Endothelial cell of umbilical vein (primary cell): ENCODE measurements around the gene AP5Z1. TPM values are rescaled to one million over a fixed set of nuclear protein-coding genes. Genes with fewer than 3 reads are reported as not detected.

ENCODE experiments used
- BruUV-seq: library from RNA; stranded (reverse); fragments of 400-500 nt; replicated peaks from 2 replicates; lab custom pipeline; 2021; lab: Mats Ljungman, UMichigan
- CTCF ChIA-PET: fragments of 300-600, 350-600 bp; sonication (Branson Sonifier 250); formaldehyde crosslinking; loops from one replicate; lab custom pipeline; 2021; ENCODE audit warnings: antibody characterized with exemption, inconsistent platforms; lab: Charles Lee
- POLR2A ChIA-PET: fragments of 300-600, 350-600 bp; sonication (Branson Sonifier 250); formaldehyde crosslinking; loops from one replicate; lab custom pipeline; 2021; ENCODE audit warnings: antibody characterized with exemption, inconsistent platforms; lab: Charles Lee
- DNase-seq: peaks from one replicate; pipeline ENCODE4 v3.0.0-alpha.2; 2011; ENCODE audit warnings: low read depth, low spot score
- FAIRE-seq: peaks from 2 replicates; lab custom pipeline; 2011; peaks lifted over from hg19 to GRCh38; lab: Jason Lieb, UNC
- H2AFZ ChIP-seq: 2 replicates; pipeline ENCODE4 v1.6.0; 2012; ENCODE audit warnings: low read depth, low read length, control low read depth, inconsistent platforms
- H3K27ac ChIP-seq: 2 replicates; pipeline ENCODE4 v1.5.1; 2011; ENCODE audit warnings: low read depth, mild to moderate bottlenecking, control low read depth, low read length, moderate library complexity; ENCODE audit not compliant: insufficient read depth
- H3K27me3 ChIP-seq, 2 experiments: 2 replicates each; pipeline versions ENCODE4 v1.6.0 to v1.6.1; 2011; ENCODE audit warnings: low read length in 2 of 2, mixed read lengths in 1 of 2; ENCODE audit not compliant: control insufficient read depth in 2 of 2, insufficient read depth in 2 of 2
- H3K36me3 ChIP-seq, 2 experiments: 2 replicates in 1 of 2; 3 replicates in 1 of 2; pipeline ENCODE4 v1.5.1; 2011; ENCODE audit warnings: low read length in 2 of 2, mild to moderate bottlenecking in 1 of 2, moderate library complexity in 1 of 2; ENCODE audit not compliant: control insufficient read depth in 2 of 2, insufficient read depth in 2 of 2; ENCODE audit errors: extremely low read depth in 1 of 2
- H3K4me1 ChIP-seq: 3 replicates; pipeline ENCODE4 v1.5.1; 2011; ENCODE audit warnings: mild to moderate bottlenecking, low read length; ENCODE audit not compliant: control insufficient read depth, insufficient read depth; ENCODE audit errors: extremely low read depth
- H3K4me2 ChIP-seq: 2 replicates; pipeline ENCODE4 v1.6.1; 2011; ENCODE audit warnings: low read length, control low read depth, mixed read lengths; ENCODE audit not compliant: insufficient read depth
- H3K4me3 ChIP-seq, 3 experiments: fragments of 200-600 bp in 1 of 3; sonication (generic), shearing (Covaris generic) in 1 of 3; replicated peaks in 1 of 3; 2 replicates each; pipeline ENCODE4 v1.5.1; 2011 to 2016; ENCODE audit warnings: control low read depth in 3 of 3, low read length in 3 of 3, mild to moderate bottlenecking in 2 of 3, inconsistent platforms in 1 of 3, low read depth in 1 of 3, moderate library complexity in 1 of 3; ENCODE audit not compliant: insufficient read depth in 1 of 3
- H3K79me2 ChIP-seq: 2 replicates; pipeline ENCODE4 v1.6.0; 2012; ENCODE audit warnings: low read length, inconsistent platforms; ENCODE audit not compliant: control insufficient read depth, insufficient read depth
- H3K9ac ChIP-seq: replicated peaks from 2 replicates; pipeline ENCODE3; 2011; ENCODE audit warnings: low read length, control low read depth; ENCODE audit not compliant: insufficient read depth; ENCODE audit errors: extremely low read depth
- H3K9me1 ChIP-seq: replicated peaks from 3 replicates; pipeline ENCODE4 v1.6.0; 2011; ENCODE audit warnings: mild to moderate bottlenecking, low read length; ENCODE audit not compliant: control insufficient read depth, insufficient read depth; ENCODE audit errors: extremely low read depth
- H3K9me3 ChIP-seq: replicated peaks from 2 replicates; pipeline ENCODE4 v1.5.1; 2012; ENCODE audit warnings: low read length, inconsistent platforms; ENCODE audit not compliant: control insufficient read depth, insufficient read depth
- H4K20me1 ChIP-seq: replicated peaks from 2 replicates; pipeline ENCODE3; 2011; ENCODE audit warnings: mild to moderate bottlenecking, low read length; ENCODE audit not compliant: control insufficient read depth, insufficient read depth; ENCODE audit errors: extremely low read depth
- EZH2 ChIP-seq: IDR thresholded peaks from 2 replicates; pipeline ENCODE4 v1.6.1; 2012; ENCODE audit warnings: borderline replicate concordance, low read depth, mild to moderate bottlenecking, moderate library complexity, low read length, inconsistent platforms; ENCODE audit not compliant: severe bottlenecking
- FOS ChIP-seq: IDR thresholded peaks from 2 replicates; pipeline ENCODE4 v1.6.1; 2011; ENCODE audit warnings: mild to moderate bottlenecking, low read length, moderate library complexity, borderline replicate concordance; ENCODE audit not compliant: insufficient read depth
- GATA2 ChIP-seq: IDR thresholded peaks from 2 replicates; pipeline ENCODE4 v1.7.0; 2011; ENCODE audit warnings: low read depth, mild to moderate bottlenecking, moderate library complexity, mixed read lengths, low read length; ENCODE audit not compliant: insufficient read length, insufficient read depth
- JUN ChIP-seq: IDR thresholded peaks from 2 replicates; pipeline ENCODE4 v1.6.1; 2011; ENCODE audit warnings: borderline replicate concordance, low read depth; ENCODE audit not compliant: insufficient read length, insufficient read depth
- MAX ChIP-seq: IDR thresholded peaks from 2 replicates; pipeline ENCODE4 v1.6.1; 2011; ENCODE audit not compliant: insufficient read depth, insufficient read length
- MYC ChIP-seq: IDR thresholded peaks from one replicate; pipeline ENCODE4 v1.6.1; 2011; ENCODE audit warnings: mild to moderate bottlenecking, low read depth, low read length
- POLR2A ChIP-seq: IDR thresholded peaks from 2 replicates; pipeline ENCODE4 v1.6.1; 2012; ENCODE audit warnings: low read depth, mild to moderate bottlenecking, control low read depth, low read length
- POLR2AphosphoS5 ChIP-seq: IDR thresholded peaks from 2 replicates; pipeline ENCODE4 v1.6.1; 2012; ENCODE audit warnings: low read depth, mild to moderate bottlenecking, control low read depth, low read length, moderate library complexity; ENCODE audit not compliant: insufficient read depth
- dilution Hi-C: fragments of 300-500 bp; cut with MboI; formaldehyde crosslinking; loops from one replicate; pipeline ENCODE4 v1.15.0; 2019; ENCODE audit warnings: low sequenced_read_pairs; ENCODE audit not compliant: extremely low pct_ligation_motif_present
- intact Hi-C: fragments of 100-400 bp; cut with micrococcal nuclease; formaldehyde crosslinking; loops from one replicate; pipeline ENCODE4 v1.10.0; 2022
- polyA plus RNA-seq, 4 experiments: library from polyadenylated mRNA; depleted of rRNA in 3 of 4; stranded (reverse) in 3 of 4; unstranded in 1 of 4; fragments of >200 nt; gene quantifications; 2 replicates each; pipeline versions ENCODE4 v1.2.1 to v1.2.3, GENCODE V29; 2011 to 2012; ENCODE audit warnings: missing spikeins in 1 of 4
- total RNA-seq: library from RNA; stranded (reverse); gene quantifications from 2 replicates; pipeline ENCODE4 v1.2.3, GENCODE V29; 2021
- TF ChIP-seq, protein P1 (sequence below), 2 donors: IDR thresholded peaks; 1 replicate in 1 of 2; 2 replicates in 1 of 2; pipeline ENCODE4 v1.5.1; 2011; ENCODE audit warnings: low read length in 2 of 2, mild to moderate bottlenecking in 2 of 2, moderate library complexity in 2 of 2, control low read depth in 1 of 2, inconsistent platforms in 1 of 2, low read depth in 1 of 2; ENCODE audit not compliant: insufficient read depth in 1 of 2; ENCODE audit errors: extremely low read depth in 1 of 2

Gene AP5Z1
- total and polyA plus RNA-seq, 2 donors (not counting 3 experiments of a cell fraction or from before 2014, with no cell fraction given), result 53.7 to 58.9 TPM

DNA sequence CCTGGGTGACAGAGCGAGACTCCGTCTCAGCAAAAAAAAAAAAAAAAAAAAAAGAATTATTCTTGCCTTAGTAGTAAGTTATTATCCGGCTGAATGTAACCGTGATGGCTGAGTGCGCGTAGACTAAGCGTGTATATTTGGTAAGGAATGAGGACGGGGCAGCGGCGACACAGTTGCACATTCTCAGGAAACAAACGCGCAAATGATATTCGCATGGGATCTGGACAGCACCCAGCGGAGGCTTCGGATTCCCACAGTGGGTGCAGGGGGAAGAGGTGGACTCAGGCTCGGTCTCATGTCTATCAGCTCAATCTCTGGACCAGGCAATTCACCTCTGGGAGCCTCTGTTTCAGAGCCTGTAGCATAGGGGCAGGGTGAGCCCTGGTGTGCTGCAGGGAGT, 57.3 kb downstream of the AP5Z1 start:
- Histone ChIP-seq H2AFZ (no peak overlapping the region), H3K27ac (no peak overlapping the region), H3K9me1 (no peaks in the 10 kb centered on the region), H3K4me1 (no peaks in the 10 kb centered on the region), H3K9ac (no peak overlapping the region), H3K79me2 (no peaks in the 10 kb centered on the region), H3K4me3 (no peak overlapping the region), H4K20me1 (no peaks in the 10 kb centered on the region), H3K4me2 (no peak overlapping the region), H3K9me3 (no peaks in the 10 kb centered on the region), H3K36me3 (no peaks in the 10 kb centered on the region), H3K27me3 (no peaks in the 10 kb centered on the region)
- ChIA-PET CTCF (interaction anchor here (2.2 kb wide), 1 partner anchor 51 kb away, joined by 7 read pairs; the partner anchor contains the start of gene RADIL), POLR2A (no interaction called here)
- intact Hi-C loops, result no loop called here
- dilution Hi-C loops, result no loop called here
- FAIRE-seq (no peak), DNase-seq (no peak)
- TF ChIP-seq GATA2, result no peak
- no peak for TF ChIP-seq FOS
- TF ChIP-seq MAX, result no peak
- no peak for TF ChIP-seq MYC
- no peak for TF ChIP-seq POLR2AphosphoS5
- TF ChIP-seq POLR2A, result no peak
- TF ChIP-seq, protein P1, sequence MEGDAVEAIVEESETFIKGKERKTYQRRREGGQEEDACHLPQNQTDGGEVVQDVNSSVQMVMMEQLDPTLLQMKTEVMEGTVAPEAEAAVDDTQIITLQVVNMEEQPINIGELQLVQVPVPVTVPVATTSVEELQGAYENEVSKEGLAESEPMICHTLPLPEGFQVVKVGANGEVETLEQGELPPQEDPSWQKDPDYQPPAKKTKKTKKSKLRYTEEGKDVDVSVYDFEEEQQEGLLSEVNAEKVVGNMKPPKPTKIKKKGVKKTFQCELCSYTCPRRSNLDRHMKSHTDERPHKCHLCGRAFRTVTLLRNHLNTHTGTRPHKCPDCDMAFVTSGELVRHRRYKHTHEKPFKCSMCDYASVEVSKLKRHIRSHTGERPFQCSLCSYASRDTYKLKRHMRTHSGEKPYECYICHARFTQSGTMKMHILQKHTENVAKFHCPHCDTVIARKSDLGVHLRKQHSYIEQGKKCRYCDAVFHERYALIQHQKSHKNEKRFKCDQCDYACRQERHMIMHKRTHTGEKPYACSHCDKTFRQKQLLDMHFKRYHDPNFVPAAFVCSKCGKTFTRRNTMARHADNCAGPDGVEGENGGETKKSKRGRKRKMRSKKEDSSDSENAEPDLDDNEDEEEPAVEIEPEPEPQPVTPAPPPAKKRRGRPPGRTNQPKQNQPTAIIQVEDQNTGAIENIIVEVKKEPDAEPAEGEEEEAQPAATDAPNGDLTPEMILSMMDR (IDR thresholded peaks at IDR 0.05; ENCODE audit: extremely low read depth in 1 of 2, insufficient read depth in 1 of 2, low read depth in 1 of 2, low read length in 2 of 2), result no peak
- no peak for TF ChIP-seq EZH2
- TF ChIP-seq JUN, result no peak
- BruUV-seq, result no TSS peak
